HepG2 (cell line): ENCODE data around the gene ZC3H18. TPM values are rescaled to one million over a fixed set of nuclear protein-coding genes. Genes with fewer than 3 reads are reported as not detected.
A peak's percentile ranks its signal among the peaks of the same experiment; 100 is the strongest.

Experiments
- CCAR2 ChIP-seq: fragments of 200-400 bp; formaldehyde crosslinking; optimal IDR thresholded peaks from 2 replicates; pipeline ENCODE3; 2018; ENCODE audit warnings: low read depth, mild to moderate bottlenecking, low read length, moderate library complexity
- ELF1 ChIP-seq: sonication (generic); formaldehyde crosslinking; IDR thresholded peaks from 2 replicates; pipeline ENCODE4 v1.4.0; 2020; ENCODE audit warnings: missing genetic modification reagents
- FOXK2 ChIP-seq: fragments of 450-650 bp; IDR thresholded peaks from 2 replicates; pipeline ENCODE4 v1.6.1; 2016
- GATAD2A ChIP-seq: IDR thresholded peaks from 2 replicates; pipeline ENCODE4 v1.6.1; 2016
- HCFC1 ChIP-seq: fragments of 150-350 bp; IDR thresholded peaks from 2 replicates; pipeline ENCODE4 v1.6.1; 2014; ENCODE audit warnings: low read depth, low read length
- HNF1B ChIP-seq: sonication (generic); formaldehyde crosslinking; IDR thresholded peaks from 2 replicates; pipeline ENCODE4 v1.5.1; 2020; ENCODE audit warnings: mild to moderate bottlenecking, moderate library complexity, missing genetic modification reagents
- KMT2A ChIP-seq: sonication (generic); formaldehyde crosslinking; IDR thresholded peaks from 2 replicates; pipeline ENCODE4 v1.4.0; 2020; ENCODE audit warnings: missing genetic modification reagents
- NFE2L1 ChIP-seq: sonication (generic); formaldehyde crosslinking; IDR thresholded peaks from 2 replicates; pipeline ENCODE4 v1.4.0; 2020; ENCODE audit warnings: missing genetic modification reagents, mild to moderate bottlenecking, borderline replicate concordance
- PAX8 ChIP-seq: sonication (generic); formaldehyde crosslinking; IDR thresholded peaks from 2 replicates; pipeline ENCODE4 v1.8.0; 2022; ENCODE audit warnings: mild to moderate bottlenecking, missing genetic modification reagents, borderline replicate concordance
- PHF20 ChIP-seq: sonication (generic); formaldehyde crosslinking; IDR thresholded peaks from 2 replicates; pipeline ENCODE4 v1.5.0; 2020; ENCODE audit warnings: mild to moderate bottlenecking, missing genetic modification reagents
- SCMH1 ChIP-seq: sonication (generic); formaldehyde crosslinking; IDR thresholded peaks from 2 replicates; pipeline ENCODE4 v1.9.0; 2021; ENCODE audit warnings: missing genetic modification reagents, mild to moderate bottlenecking, borderline replicate concordance
- SRSF1 ChIP-seq: fragments of 200-400 bp; formaldehyde crosslinking; optimal IDR thresholded peaks from 2 replicates; pipeline ENCODE3; 2017; ENCODE audit warnings: mild to moderate bottlenecking, low read depth, low read length, moderate library complexity
- TOE1 ChIP-seq: sonication (generic); formaldehyde crosslinking; IDR thresholded peaks from 2 replicates; pipeline ENCODE4 v1.4.0; 2020; ENCODE audit warnings: mild to moderate bottlenecking, missing genetic modification reagents
- ZBTB8A ChIP-seq: sonication (generic); formaldehyde crosslinking; IDR thresholded peaks from 2 replicates; pipeline ENCODE4 v1.4.0; 2020; ENCODE audit warnings: mild to moderate bottlenecking, low read depth, missing genetic modification reagents, borderline replicate concordance
- ZFP41 ChIP-seq: sonication (generic); formaldehyde crosslinking; IDR thresholded peaks from 2 replicates; pipeline ENCODE4 v1.4.0; 2020; ENCODE audit warnings: mild to moderate bottlenecking, missing genetic modification reagents, borderline replicate concordance
- ZNF282 ChIP-seq: fragments of 450-650 bp; IDR thresholded peaks from 2 replicates; pipeline ENCODE4 v1.6.1; 2018; ENCODE audit not compliant: partially characterized antibody
- ZNF441 ChIP-seq: sonication (generic); formaldehyde crosslinking; IDR thresholded peaks from 2 replicates; pipeline ENCODE4 v1.7.0; 2021; ENCODE audit warnings: missing genetic modification reagents, borderline replicate concordance
- ZNF550 ChIP-seq: sonication (generic); formaldehyde crosslinking; IDR thresholded peaks from 2 replicates; pipeline ENCODE4 v1.4.0; 2020; ENCODE audit warnings: mild to moderate bottlenecking, missing genetic modification reagents, borderline replicate concordance
- ZNF709 ChIP-seq: sonication (generic); formaldehyde crosslinking; IDR thresholded peaks from 2 replicates; pipeline ENCODE4 v1.5.0; 2020; ENCODE audit warnings: mild to moderate bottlenecking, missing genetic modification reagents
- ZSCAN9 ChIP-seq: IDR thresholded peaks from 2 replicates; pipeline ENCODE4 v1.6.1; 2016; ENCODE audit warnings: borderline replicate concordance
- polyA plus RNA-seq, 8 experiments: library from polyadenylated mRNA; depleted of rRNA in 3 of 8; stranded (reverse) in 7 of 8; unstranded in 1 of 8; fragments of >200 nt; fragmentation: Illumina TruSeq in 4 of 8; extraction: Trizol in 4 of 8; gene quantifications; 2 replicates each; pipeline versions ENCODE4 v1.2.1 to v1.2.3, GENCODE V29; 2011 to 2016; ENCODE audit warnings: low read depth in 4 of 8, missing spikeins in 1 of 8, mixed read lengths in 1 of 8; ENCODE audit not compliant: insufficient read depth in 1 of 8
- total RNA-seq, 5 experiments: library from RNA; depleted of rRNA; stranded (reverse); fragments of >200 nt; fragmentation: Illumina TruSeq; extraction: Trizol; gene quantifications; 2 replicates each; pipeline ENCODE4 v1.2.3, GENCODE V29; 2016; ENCODE audit warnings: low read depth in 1 of 5
- TF ChIP-seq, protein P1 (sequence below), 2 experiments: fragments of 450-650 bp in 1 of 2; sonication (generic) in 1 of 2; formaldehyde crosslinking; IDR thresholded peaks; 2 replicates each; pipeline versions ENCODE4 v1.5.0 to v1.8.0; 2020 to 2022; ENCODE audit warnings: mild to moderate bottlenecking in 1 of 2, missing genetic modification reagents in 1 of 2
- TF ChIP-seq, protein P2 (sequence below): sonication (generic); formaldehyde crosslinking; IDR thresholded peaks from 2 replicates; pipeline ENCODE4 v1.4.0; 2020; ENCODE audit warnings: missing genetic modification reagents, borderline replicate concordance

The ZC3H18 gene
- total and polyA plus RNA-seq, 2 of the 13 experiments (the other 11 are each of a cell fraction or from before 2014, with no cell fraction given), result 11.2 to 27.4 TPM

- peak; percentile 91 for TF ChIP-seq KMT2A
- peak; percentile 82 for TF ChIP-seq TOE1
- no peak for TF ChIP-seq CCAR2
- peak; percentile 80; the same call in 1 of the 2 replicates for TF ChIP-seq ZSCAN9 (CRISPR knock-in tag)
- no peak; the same call in 1 of the 2 replicates for TF ChIP-seq ZNF441 (CRISPR knock-in tag)
- no peak for TF ChIP-seq ZNF282
- TF ChIP-seq, protein P1, sequence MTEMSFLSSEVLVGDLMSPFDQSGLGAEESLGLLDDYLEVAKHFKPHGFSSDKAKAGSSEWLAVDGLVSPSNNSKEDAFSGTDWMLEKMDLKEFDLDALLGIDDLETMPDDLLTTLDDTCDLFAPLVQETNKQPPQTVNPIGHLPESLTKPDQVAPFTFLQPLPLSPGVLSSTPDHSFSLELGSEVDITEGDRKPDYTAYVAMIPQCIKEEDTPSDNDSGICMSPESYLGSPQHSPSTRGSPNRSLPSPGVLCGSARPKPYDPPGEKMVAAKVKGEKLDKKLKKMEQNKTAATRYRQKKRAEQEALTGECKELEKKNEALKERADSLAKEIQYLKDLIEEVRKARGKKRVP (CRISPR knock-in tag; IDR thresholded peaks at IDR 0.05), result peak in 1 of 2 experiments; percentile 11; a peak in 1 of 4 replicates
- TF ChIP-seq HCFC1, result peak; percentile 33; the same call in 1 of the 2 replicates
- peak; percentile 25 for TF ChIP-seq SRSF1
- peak; percentile 61; the same call in 1 of the 2 replicates for TF ChIP-seq PHF20 (CRISPR knock-in tag)
- no peak; the same call in 1 of the 2 replicates for TF ChIP-seq GATAD2A (CRISPR knock-in tag)
- TF ChIP-seq ZNF550 (CRISPR knock-in tag), result 0 out of 2 replicates have a peak, but pooled peaks have one; percentile 81
- TF ChIP-seq PAX8 (CRISPR knock-in tag), result peak; percentile 70; the same call in 1 of the 2 replicates
- no peak for TF ChIP-seq FOXK2
- peak; percentile 93 for TF ChIP-seq ZNF709 (CRISPR knock-in tag)
- TF ChIP-seq, protein P2, sequence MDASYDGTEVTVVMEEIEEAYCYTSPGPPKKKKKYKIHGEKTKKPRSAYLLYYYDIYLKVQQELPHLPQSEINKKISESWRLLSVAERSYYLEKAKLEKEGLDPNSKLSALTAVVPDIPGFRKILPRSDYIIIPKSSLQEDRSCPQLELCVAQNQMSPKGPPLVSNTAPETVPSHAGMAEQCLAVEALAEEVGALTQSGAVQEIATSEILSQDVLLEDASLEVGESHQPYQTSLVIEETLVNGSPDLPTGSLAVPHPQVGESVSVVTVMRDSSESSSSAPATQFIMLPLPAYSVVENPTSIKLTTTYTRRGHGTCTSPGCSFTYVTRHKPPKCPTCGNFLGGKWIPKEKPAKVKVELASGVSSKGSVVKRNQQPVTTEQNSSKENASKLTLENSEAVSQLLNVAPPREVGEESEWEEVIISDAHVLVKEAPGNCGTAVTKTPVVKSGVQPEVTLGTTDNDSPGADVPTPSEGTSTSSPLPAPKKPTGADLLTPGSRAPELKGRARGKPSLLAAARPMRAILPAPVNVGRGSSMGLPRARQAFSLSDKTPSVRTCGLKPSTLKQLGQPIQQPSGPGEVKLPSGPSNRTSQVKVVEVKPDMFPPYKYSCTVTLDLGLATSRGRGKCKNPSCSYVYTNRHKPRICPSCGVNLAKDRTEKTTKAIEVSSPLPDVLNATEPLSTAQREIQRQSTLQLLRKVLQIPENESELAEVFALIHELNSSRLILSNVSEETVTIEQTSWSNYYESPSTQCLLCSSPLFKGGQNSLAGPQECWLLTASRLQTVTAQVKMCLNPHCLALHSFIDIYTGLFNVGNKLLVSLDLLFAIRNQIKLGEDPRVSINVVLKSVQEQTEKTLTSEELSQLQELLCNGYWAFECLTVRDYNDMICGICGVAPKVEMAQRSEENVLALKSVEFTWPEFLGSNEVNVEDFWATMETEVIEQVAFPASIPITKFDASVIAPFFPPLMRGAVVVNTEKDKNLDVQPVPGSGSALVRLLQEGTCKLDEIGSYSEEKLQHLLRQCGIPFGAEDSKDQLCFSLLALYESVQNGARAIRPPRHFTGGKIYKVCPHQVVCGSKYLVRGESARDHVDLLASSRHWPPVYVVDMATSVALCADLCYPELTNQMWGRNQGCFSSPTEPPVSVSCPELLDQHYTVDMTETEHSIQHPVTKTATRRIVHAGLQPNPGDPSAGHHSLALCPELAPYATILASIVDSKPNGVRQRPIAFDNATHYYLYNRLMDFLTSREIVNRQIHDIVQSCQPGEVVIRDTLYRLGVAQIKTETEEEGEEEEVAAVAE, result peak; percentile 95
- no peak for TF ChIP-seq NFE2L1 (CRISPR knock-in tag)
- no peak for TF ChIP-seq SCMH1 (CRISPR knock-in tag)
- peak; percentile 83 for TF ChIP-seq HNF1B (CRISPR knock-in tag)
- peak; percentile 84 for TF ChIP-seq ELF1 (CRISPR knock-in tag)
- TF ChIP-seq ZBTB8A (CRISPR knock-in tag), result peak; percentile 86; the same call in 1 of the 2 replicates
- peak; percentile 4; the same call in 1 of the 2 replicates for TF ChIP-seq ZFP41 (CRISPR knock-in tag)
Measured at GRCh38 chr16:88662843-88663606, 92.8 kb downstream of the ZC3H18 start, which contains the start of gene MVD (continued).
